GM19238 (cell line): ENCODE measurements around the gene EIF5.

Source experiments
- DNase-seq: peaks from one replicate; pipeline ENCODE4 v3.0.0; 2011; ENCODE audit warnings: low spot score; ENCODE audit not compliant: insufficient read length

EIF5 gene

DNA sequence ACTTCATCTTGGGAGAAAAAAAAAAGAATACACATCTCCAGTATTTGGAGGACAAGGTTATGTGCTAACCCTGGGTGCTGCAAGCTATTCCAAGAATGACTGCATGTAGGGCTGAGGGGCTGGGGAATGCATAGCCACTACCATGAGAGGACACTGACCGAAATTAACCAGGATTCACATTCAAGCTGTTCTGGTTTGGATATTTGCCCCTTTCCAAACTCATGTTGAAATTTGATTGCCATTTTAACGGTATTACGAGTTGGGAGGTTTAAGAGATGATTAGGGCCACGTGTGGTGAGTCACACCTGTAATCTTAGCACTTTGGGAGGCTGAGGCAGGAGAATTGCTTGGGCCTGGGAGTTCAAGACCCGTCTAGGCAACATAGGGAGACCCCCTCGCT, 32.7 kb downstream of the EIF5 start:
- DNase-seq = no peak

DNA sequence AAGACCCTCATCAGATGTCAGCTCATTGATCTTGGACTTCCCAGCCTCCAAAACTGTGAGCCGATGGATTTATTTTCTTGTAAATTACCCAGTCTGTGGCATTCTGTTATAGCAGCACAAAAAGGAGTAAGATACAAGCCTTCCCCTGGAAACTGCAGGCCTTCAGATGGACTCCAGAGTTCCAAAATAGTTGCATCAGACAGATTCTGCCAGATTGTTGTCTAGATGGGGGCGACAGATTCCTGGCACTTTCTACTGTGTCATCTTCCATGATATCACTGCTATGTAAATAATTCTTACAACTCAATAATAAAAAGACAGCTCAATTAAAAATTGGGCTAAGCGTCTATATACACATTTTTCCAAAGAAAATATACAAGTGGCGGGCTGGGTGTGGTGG, 34.0 kb downstream of the EIF5 start:
- no peak for DNase-seq

DNA sequence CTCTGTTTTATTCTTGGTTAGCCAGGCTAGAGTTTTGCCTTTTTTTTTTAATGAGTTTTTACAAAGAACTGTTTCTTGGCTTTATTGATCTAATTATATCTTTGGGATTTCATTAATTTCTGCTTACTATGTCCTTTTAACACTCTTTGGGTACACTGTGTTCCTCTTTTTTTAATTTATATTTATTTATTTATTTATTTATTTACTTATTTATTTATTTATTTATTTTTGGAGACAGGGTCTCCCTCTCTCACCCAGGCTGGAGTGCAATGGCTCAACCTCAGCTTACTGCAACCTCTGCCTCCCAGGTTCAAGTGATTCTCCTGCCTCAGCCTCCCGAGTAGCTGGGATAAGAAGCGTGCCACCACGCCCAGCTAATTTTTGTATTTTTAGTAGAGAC, 36.0 kb downstream of the EIF5 start:
- no peak for DNase-seq

DNA sequence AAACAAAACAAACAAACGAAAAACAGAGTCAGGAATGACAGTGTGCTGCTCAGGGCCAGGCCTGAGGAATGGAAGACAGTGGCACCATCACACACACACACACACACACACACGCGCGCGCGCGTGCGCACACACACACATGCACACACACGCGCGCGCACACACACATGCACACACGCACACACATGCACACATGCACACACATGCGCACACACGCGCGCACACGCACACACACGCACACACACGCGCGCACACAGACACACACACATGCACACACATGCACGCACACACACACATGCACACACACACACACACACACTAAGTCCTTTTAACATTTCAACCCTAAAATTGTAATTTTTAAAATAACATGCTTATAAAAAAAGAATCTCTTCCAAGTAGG, 38.0 kb downstream of the EIF5 start:
- DNase-seq = no peak

DNA sequence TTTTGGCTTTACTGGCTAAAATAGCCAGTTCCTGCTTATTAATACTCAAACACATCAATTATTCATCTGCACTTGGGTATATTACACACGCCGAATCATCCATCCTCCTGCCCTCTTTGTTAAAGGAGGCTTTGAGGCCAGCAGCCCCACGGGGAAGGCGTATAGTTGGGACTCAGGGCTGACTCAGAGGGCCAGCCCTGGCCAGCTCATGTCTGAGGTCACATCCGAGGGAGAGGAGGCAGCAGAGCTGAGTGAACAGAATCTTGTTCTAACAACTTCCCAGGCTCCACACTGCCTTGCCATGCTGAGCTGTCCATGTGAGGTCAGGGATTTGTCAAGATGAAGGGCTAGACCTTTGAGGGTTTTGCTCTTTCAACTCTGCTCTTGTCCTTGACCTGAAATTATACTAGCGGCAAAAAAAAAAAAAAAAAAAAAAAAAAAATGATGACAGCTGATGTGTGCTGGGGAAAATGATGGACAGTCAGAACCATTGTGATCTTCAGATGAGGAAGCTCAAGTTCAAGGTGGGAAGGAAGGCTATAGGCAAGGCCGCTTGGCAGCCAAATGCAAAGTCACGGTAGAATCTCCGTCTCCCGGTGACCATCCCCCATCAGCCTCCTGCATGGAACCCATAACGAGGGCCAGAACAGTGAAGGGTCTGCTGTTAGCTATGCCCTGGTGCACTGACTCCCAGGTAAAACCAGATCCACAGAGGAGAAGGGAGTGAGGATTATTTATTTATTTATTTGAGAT, 38.7 kb downstream of the EIF5 start:
- no peak for DNase-seq

DNA sequence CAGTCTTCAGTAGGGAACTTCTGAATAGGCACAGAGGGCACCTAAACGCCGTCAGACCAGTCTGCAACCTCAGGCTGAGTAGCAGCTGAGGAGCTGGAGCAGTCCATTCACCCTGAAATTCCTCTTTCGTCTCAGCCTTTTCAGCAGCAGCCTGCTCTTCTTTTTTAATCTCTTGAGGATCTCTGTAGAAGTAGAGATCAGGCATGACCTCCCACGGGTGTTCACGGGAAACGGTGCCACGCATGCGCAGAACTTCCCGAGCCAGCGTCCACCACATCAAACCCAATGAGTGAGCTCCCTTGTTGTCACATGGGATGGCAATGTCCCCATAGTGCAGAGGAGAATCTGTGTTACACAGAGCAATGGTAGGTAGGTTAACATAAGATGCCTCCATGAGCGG, 40.1 kb downstream of the EIF5 start:
- DNase-seq = no peak

DNA sequence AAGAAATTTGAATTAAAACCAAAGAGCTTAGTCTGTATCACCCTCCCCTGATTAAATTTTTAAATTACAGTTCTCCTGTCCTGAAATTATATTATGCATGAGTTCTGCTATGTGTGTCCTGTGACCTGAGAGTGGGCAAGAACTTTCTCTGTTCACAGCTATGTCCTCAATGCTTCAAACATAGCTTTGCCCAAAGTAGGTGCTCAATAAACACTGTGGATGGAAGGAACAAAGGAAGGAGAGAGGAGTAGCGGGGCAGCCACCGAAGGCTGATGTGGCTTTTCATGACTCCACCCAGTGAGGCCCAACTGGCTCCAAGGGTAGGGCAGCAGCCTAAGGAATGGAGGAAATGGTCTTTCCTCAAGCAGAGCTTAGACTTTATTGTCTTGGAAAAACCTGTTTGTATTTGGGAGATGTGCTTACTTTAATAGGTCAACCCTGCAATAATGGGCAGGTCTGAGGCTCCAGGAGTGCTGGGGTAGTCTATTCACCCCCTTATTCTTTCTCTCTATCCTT, 43.5 kb downstream of the EIF5 start:
- no peak for DNase-seq

DNA sequence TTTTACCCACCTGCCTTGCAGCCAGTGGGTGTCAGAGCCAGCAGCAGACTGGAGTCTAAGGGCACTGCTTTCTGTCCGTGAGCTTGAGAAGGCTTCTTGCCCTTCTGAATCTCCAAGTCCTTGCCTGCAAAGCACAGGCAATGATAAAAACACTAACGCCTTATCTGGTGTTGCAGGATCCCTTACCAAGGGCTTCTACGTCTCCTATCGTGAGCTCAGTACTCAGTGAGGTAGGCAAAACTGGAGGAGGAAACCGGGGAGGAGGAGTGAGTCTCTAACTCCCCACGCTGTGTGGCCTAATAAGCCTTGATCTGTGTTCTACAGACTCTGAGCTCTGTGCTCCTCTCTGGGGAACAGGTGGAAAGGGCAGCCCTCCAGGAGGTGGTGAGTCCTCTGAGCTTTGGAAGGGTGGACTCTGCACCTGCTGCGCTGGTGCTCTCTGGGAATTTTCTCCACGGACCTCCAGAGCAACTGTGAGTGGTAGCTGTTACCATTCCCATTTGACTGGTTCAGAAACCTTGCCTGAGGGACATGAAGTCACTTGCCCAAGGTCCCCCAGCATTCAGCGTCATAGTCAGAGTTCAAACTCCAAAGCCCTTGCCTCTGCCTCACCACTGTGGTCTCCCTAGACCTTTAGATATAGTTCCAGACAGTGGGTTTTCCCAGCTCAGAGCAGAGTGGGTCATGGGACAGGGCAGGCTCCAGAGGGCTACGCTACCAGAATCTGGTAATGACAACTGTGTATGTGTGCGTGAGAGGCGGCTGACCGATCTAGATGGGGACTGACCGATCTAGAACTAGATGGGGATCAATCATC, 44.2 kb downstream of the EIF5 start:
- DNase-seq = no peak

DNA sequence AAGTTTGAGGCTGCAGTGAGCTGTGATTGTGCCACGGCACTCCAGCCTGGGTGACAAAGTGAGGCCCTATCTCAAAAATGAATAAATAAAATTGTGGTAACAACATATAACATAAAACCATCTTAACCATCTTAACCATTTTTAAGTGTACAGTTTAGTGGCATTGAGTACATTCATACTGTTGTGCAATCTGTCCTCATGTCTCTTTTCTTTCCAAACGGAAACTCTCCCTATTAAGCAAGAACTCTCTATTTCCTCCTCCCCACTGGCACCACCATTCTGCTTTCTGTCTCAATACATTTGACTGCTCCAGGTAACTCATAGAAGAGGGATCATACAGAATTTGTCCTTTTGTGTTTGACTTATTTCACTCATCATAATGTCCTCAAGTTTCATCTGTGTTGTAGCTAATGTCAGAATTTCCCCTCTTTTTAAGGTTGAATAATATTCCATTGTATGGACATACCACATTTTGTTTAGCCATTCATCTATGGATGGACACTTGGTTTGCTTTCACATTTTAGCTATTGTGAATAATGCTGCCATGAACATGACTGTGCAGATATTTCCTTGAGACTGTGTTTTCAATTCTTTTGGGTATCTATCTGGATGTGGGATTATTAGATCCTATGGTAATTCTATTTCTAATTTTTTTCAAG, 46.8 kb downstream of the EIF5 start:
- DNase-seq = no peak

DNA sequence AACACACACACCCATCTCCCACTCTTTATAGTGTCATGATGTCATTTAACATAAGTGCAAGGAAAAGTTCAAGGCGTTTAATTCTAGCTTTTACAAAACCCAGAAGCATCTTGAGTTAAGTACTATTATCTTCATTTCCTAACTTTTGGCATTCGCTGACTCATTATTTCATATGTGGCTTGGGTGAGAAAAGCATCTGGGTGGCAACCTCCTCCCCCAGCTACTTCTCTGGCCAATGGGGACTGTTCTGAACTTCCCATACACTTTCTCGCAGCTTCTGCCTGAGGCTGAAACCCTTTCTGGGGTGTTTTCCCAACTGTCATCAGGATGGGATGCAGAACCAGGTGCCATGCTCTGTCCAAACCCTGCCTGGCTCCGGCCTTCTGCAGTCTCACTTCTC, 48.3 kb downstream of the EIF5 start:
- no peak for DNase-seq

DNA sequence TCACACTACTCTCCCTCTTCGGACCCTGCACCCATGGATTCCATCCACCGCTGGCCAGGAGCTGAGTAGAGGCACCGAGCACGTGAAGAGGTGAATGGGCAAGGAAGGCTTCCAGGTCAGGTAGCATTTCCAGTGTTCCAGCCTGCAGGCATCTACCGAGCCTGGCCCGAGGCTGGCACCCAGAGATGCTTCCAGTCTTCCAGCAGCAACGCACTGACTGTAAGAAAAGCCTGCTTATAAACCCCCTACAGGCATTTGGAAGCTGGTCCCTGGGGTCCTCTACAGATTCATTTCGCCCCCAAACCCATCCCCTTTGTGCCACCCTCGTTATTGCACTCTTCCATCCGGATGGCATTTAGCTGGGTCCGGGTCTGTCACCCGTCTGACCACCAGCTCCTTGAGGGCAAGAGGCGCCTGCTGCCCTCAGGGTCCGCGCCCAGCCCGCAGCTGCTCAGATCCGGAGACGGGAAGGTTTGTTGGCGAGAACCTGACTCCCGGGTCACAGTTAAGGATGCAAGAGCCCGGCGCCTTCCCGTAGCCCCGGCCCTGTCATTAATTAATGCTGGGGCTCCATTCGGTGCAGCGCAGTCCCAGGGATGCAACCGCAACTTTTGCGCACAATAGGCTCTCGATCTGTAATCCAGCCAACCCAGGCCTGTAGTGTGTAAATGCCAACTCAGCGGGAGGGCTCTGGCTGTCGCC, 50.6 kb downstream of the EIF5 start:
- DNase-seq = no peak

DNA sequence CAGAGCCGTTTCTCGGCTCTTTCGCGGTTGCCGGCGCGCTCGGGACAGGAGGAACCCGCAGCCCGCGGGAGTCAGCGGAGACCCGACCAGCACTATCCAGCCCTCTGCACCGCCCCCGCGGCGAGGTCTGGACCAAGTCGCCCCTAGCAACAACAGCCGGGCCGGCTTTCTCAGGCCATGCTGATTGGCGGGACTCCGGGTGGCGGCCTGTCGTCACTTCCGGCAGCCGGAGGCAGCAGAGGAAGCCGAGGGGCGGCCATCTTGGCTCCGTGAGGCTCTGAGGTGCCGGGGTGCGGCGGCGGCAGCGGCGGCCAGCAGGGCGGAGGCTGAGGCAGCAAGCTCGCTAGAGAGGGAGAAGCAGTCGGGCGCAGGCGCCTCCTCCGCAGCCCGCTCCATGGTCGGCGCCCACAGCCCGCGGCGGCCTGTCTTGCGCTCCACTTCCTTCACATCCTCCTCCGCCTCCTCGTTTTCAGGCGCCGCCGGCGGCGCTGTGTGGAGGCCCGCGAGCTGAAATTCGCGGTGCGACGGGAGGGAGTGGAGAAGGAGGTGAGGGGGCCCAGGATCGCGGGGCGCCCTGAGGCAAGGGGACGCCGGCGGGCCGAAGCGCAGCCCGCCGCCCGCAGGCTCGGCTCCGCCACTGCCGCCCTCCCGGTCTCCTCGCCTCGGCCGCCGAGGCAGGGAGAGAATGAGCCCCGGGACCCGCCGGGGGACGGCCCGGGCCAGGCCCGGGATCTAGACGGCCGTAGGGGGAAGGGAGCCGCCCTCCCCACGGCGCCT, 51.3 kb downstream of the EIF5 start, which contains the start of gene MARK3:
Gene MARK3 (plus strand): TSS at position 264 of the 777 bp plus-strand sequence. CDS start 615 bp downstream, outside the sequence.
- peak; percentile 97 for DNase-seq

DNA sequence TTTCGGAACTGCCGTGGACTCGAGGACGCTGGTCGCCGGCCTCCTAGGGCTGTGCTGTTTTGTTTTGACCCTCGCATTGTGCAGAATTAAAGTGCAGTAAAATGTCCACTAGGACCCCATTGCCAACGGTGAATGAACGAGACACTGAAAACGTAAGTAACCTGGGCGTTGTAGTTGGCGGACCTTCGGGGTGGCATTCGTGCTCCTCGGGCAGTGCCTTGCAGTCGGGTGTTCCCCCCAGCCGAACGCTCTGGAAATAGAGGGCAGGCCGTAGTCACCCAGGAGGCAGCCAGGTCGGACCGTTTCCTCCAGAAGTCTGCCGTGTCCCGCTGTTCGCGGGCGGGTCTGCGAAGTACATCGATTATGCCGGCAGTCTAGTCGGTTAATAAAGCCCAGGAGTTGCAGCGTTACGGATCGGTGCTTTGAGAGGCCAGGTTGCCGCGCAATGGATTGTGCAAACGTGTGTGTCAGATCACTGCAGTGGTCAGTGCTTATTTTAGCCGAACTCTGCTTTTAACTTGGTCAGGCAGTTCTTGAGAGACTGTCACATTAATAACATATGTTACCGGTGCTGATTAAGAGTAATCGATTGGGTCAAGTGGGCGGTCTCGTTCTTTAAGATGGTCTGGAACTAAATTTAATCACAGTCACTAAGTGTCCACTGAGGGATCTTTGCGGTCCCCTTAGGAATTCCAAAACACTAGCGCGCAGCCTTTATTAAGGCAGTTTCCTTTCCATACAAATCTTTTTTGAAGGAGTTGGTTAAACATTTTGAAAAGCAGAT, 52.1 kb downstream of the EIF5 start:
- no peak for DNase-seq

DNA sequence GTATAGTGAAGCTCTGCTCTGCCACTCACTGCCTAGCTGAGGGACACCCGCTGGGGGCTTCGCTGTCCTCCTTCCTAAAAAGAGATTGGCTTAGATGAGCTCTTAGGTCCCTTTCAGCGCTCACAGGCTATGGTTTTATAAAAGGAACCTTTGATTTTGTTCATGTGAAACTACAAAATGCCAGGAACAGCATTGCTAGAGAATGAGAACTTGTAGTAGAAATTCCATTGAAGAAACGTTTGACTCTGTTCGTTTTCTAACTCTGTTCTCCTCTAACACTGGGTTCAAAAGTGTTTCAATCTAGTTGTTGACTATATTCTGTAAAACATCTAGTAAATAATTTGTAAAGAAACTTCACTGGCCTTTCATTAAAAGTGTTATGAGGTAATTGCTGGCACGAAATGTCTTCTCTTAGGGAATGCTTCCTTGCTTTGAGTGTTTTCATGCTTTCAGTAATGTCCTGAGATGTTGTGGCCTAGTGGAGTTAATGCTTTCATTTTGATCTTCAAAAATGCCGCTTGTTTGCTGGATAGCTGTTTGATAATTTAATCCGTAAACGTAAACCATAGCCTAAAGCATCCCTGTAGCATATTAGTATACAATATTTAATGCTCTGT, 52.8 kb downstream of the EIF5 start:
- no peak for DNase-seq

DNA sequence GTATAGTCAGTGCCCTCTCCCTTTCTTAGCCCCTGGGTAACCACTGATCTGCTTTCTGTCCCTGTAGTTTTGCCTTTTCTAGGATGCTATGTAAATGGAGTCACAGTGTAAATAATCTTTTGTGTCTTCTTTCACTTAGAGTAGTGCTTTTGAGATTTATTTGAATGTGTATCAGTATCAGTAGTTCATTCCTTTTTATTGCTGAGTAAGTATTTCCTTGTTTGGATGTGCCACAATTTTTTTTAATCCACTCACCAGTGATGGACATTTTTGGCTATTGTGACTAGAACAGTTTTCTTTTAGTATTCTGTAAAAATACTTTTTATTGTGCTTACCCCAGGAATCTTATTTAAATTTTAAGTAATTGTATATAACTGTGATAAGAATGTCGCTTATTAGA, 54.6 kb downstream of the EIF5 start:
- DNase-seq = no peak

DNA sequence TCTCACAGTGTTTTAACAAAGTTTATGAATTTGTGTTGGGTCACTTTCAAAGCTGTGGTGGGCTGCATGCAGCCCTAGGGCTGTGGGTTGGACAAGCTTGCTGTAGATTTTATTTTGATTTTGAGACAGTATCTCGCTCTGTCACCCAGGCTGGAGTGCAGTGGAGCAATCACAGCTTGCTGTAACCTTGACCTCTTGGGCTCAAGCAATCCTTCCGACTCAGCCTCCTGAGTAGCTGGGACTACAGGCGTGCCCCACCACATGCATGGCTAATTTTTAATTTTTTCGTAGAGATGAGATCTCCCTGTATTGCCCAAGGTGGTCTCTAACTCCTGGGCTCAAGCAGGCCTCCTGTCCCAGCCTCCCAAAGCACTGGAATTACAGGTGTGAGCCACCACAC, 56.6 kb downstream of the EIF5 start:
- DNase-seq = no peak

DNA sequence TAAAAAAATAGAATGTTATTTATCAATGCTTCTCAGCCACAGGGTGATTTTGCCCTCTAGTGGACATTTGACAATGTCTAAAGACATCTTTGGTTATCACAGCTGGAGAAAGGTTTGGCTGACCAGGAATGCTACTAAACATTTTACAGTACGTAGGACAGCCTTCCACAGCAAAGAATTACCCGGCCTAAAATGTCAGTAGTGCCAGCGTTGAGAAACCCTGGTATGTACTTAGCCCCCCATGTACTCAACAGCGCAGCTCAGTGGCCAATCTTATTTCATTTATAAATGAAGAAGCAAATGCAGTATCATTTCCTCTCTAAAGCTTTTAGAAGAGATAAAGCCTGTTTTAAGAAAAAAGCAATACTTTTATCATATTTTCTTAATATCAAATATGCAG, 57.0 kb downstream of the EIF5 start:
- DNase-seq = no peak

DNA sequence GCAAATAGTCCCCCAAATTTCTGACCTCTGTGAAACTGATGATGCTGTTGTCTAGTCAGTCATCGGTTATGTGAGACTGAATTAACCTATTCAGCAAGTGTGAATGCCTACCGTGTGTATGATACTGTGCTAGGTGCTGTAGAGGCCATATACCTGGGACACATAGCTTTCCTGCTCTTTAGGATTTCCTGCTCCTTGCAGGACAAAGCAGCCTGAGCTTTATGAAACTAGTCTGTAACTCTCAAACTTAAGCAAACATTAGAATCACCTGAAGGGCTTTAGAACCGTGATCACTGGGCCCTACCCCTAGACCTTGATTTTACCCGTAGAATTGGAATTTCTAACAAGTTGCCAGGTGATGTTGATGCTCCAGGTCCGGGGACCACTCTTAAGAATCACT, 58.1 kb downstream of the EIF5 start:
- no peak for DNase-seq

DNA sequence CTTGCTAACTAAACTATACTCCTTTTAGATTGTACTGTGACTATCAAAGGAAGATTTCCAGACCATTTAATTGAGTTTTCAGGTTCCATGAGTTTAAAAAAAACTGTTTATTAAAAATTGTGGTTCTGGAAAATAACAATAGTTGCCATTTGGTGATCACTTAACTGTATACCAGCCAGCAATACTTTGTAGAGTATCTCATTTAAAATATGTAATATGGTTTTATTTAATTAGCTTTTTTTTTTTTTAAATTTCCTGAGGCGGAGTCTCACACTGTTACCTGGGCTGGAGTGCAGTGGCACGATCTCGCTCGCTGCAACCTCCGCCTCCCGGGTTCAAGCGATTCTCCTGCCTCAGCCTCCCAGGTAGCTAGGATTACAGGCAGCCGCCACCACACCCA, 58.5 kb downstream of the EIF5 start:
- no peak for DNase-seq
